C4-2B (cell line): Measurements from ENCODE around the gene UQCR11.

Source experiments
- H3K27ac ChIP-seq: fragments of 450-650 bp; 2 replicates; pipeline ENCODE4 v1.5.1; 2017
- ZFX ChIP-seq: fragments of 450-650 bp; IDR thresholded peaks from 2 replicates; pipeline ENCODE4 v1.6.1; 2017
- TF ChIP-seq, protein P1 (sequence below): fragments of 450-650 bp; conservative IDR thresholded peaks from 2 replicates; pipeline ENCODE4 v1.5.1; 2017; ENCODE audit warnings: mild to moderate bottlenecking

Gene UQCR11

DNA sequence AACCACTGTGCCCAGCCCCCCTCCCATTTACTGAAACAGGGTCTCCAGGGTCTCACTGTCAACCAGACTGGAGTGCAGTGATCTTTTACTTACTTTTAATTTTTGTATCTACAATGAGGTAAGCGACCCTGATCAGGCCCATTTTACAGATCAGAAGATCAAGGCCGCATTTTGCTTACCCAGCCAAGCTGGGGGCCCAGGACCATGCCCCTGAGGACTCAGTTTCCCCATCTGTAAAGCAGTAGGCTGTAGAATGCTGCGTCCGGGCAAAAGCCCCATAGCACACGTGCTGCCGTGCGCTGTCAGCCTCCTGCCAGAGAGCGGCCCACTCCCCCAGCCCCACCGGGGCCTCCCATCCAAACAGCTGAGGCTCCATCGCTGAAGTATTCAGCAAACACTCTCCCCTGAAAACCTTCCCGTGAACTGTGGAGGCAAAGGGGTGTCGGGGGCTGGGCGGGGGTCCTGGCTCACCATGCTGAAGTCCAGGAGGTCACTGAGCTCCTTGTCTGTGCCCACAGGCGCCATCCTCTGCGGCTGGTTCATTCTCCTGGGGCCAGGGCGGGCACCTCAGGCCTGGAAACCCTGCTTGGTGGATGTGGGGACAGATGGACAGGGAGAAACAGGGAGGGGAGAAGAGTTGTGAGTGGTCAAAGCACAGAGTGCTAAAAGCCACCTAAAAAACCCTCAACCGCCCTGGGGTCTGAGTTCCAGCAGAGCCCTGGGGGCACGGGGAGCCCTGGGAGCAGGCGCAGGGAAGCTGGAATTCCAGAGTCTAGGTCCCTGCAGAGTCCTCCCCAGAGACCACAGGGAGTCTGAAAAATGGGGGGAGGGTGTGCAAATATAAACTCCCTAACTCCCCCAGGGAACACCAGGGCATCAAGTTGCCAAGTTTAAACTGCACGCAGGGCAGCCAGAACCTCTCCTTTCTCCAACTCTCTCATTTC is 44.7 kb upstream of the UQCR11 start:
- H3K27ac ChIP-seq, result no peak overlapping the region
- no peak for TF ChIP-seq ZFX
- TF ChIP-seq, protein P1, sequence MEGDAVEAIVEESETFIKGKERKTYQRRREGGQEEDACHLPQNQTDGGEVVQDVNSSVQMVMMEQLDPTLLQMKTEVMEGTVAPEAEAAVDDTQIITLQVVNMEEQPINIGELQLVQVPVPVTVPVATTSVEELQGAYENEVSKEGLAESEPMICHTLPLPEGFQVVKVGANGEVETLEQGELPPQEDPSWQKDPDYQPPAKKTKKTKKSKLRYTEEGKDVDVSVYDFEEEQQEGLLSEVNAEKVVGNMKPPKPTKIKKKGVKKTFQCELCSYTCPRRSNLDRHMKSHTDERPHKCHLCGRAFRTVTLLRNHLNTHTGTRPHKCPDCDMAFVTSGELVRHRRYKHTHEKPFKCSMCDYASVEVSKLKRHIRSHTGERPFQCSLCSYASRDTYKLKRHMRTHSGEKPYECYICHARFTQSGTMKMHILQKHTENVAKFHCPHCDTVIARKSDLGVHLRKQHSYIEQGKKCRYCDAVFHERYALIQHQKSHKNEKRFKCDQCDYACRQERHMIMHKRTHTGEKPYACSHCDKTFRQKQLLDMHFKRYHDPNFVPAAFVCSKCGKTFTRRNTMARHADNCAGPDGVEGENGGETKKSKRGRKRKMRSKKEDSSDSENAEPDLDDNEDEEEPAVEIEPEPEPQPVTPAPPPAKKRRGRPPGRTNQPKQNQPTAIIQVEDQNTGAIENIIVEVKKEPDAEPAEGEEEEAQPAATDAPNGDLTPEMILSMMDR, result no peak

DNA sequence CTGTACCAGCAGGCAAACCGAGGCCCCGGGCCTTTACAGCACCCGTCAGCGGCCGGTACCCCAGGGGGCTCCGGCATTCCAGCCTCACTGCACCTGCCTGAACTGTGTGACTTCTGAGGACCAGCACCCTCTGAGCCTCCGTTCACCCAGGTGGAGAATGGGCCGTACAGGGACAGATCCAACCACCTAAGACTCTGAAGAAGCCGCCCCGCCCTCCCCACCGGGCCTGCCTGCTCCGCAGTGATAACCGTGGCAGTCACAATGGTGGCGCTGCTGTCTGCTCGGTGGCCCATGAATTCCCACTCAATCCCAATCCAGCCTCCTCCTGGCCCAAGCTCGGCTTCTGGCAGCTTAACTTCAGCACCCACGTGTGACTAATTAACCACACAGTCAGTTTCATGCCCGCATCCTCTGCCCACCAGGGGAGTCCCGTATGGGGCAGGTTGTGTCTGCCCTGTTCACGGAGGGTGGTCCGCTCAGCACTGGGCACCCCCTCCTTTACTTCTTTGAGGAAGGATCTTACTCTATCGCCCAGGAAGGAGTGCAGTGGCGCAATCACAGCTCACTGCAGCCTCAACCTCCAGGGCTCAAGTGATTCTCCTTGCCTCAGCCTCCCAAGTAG is 43.8 kb upstream of the UQCR11 start:
- no peak for TF ChIP-seq ZFX
- TF ChIP-seq, protein P1, result no peak
- H3K27ac ChIP-seq, result no peak overlapping the region

DNA sequence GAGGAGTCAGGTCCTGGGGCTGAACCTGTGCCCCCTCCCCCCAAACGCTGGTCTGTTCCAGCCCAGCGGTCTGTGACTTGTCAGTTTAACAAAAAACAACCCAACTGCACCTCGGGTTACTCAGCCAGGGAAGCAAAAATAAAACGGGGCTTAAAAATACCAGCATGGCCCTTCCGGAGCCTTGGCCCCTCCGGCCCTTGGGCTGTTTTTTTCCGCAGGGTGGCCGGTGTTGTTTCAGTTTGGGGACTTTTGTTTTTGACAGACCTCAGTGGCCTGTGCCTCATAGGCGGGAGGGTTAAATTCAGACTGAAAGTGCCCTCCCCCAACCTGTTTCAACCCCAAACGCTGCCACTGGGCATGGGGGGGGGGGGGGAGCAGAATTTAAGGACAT is 43.2 kb upstream of the UQCR11 start:
- TF ChIP-seq, protein P1, result no peak
- no peak for TF ChIP-seq ZFX
- no peak overlapping the region for H3K27ac ChIP-seq

DNA sequence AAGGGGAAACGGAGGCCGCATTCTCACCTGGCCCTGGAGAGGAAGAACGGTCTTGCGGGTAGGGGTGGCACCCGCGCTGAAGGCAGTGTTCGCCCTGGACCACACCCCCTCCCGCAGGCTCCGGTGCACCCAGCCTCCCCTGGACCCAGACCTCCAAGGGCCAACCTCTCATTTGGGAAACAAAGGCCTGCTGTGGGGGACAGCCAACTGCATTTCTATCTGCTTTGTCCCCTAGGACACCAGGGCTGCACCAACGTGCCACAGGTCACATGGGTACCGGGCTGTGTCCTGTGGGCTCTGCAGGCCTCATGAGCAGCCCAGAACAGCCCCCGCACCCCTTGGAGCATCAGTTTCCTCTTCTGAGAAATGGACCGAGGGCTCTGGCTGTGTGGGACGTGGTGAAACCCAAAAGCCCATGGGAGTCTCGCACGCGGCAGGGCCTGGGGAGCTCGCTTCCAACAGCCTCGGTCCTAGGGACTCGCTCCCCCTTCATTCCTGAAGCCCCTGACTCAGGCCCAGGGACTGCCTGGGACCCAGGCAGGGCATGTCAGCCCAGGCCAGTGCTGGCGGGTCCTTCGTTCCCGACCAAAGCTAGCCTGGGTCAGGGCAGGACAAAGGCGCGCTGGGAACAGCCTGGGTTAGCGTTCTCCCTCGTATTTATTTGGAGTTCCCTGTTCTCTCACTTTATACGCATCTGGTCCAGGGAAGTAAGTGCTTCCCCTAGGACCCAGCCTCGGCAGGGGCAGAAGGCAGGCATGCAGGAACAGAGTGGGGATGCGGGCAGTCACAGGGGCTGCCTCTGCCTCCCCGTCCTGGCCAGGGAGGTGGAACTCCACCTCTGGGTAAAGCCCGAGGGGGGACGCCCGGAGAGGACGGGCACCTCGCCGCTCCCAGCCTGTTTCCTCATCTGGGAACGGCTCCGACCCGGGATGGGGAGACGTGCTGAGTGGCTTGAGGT is 42.5 kb upstream of the UQCR11 start:
- H3K27ac ChIP-seq, result no peak overlapping the region

DNA sequence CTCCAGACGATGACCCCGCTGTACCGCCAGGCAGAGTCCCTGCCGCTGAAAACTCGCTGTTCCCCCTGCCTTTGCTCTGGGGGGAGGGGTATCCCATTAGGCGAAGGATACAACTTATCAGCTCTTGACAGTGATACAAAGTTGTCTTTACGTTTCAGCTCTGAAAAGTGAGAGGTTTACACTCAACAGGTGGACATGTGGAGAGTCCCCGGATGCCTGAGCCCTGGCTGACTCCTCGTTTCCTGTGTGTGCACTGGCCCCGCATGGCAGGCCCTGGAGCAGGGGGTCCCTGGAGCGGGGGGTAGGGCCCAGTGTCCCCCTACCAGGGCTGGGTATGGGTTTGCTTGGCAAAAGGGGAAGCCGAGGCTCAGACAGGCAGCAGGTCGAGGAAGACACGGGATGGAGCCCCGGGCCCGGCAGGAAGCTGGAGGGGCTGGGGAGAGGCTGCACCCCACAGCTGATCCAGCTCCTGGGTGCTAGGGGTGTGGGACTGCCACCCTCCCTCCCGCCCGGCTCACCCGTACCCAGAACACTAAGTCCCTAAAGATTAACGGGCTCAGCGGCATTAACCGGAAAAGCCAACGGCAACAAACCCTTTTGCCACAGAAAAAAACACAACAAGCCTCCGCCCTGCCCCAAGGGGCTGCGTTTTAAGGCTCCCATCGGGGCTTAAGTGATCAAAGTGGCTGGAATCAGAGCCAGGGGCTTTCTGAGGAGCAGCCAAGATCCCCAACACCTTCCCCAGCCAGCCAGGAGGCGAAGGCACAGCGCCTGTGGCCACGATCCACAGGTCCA is 41.6 kb upstream of the UQCR11 start:
- no peak overlapping the region for H3K27ac ChIP-seq
- TF ChIP-seq, protein P1, result no peak
- TF ChIP-seq ZFX, result no peak

More for the DNA sequence above, 42.5 kb upstream of the UQCR11 start:
- TF ChIP-seq, protein P1, result no peak
- TF ChIP-seq ZFX, result no peak

DNA sequence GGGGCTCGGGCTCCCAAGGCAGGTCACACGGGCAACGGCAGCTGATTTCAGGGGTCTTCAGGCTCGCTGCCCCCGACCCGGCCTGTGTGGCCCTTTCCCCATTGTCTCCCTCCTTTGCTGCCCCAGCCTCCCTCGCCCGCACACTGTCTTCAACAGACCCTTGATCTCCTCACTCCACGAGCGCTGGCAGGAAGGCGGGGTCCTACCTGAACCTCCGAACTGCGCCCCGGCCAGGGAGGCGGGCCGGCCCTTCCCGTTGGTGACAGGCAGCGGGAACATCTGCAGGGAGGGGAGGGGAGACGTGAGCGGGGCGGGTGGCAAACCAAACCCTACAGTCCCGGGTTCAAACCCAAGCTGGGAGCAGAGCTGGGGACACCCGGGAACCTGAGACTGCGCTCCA is 40.9 kb upstream of the UQCR11 start:
- TF ChIP-seq ZFX, result no peak
- TF ChIP-seq, protein P1, result no peak

More for the DNA sequence above, 40.9 kb upstream of the UQCR11 start:
- no peak overlapping the region for H3K27ac ChIP-seq
